DND-41 (cell line): ENCODE results near the gene SLC25A1.
"Not testable (repeated sequence)": the region's sequence is repeated elsewhere in the genome, so short reads cannot be mapped to it uniquely, and the experiment has no call there.

Experiments
- ATAC-seq: fragments of 200-7000 bp; cut with Tn5 transposase; 3 replicates; pipeline ENCODE4 v1.9.1; 2021; ENCODE audit warnings: low read depth; ENCODE audit not compliant: insufficient read depth
- DNase-seq: peaks from one replicate; pipeline ENCODE4 v3.0.0-alpha.2; 2020
- H2AFZ ChIP-seq: 2 replicates; pipeline ENCODE4 v1.6.0; 2012; ENCODE audit warnings: low read depth, low read length
- H3K27ac ChIP-seq: 2 replicates; pipeline ENCODE4 v1.5.1; 2012; ENCODE audit warnings: low read length, inconsistent platforms
- H3K27me3 ChIP-seq: fragments of 200-600 bp; sonication (generic); 2 replicates; pipeline ENCODE4 v1.6.0; 2012; ENCODE audit warnings: low read length, mild to moderate bottlenecking, inconsistent platforms; ENCODE audit not compliant: insufficient read depth, poor library complexity
- H3K36me3 ChIP-seq: 2 replicates; pipeline ENCODE4 v1.5.1; 2012; ENCODE audit warnings: low read length, inconsistent platforms; ENCODE audit not compliant: insufficient read depth
- H3K4me1 ChIP-seq: 2 replicates; pipeline ENCODE4 v1.5.1; 2012; ENCODE audit warnings: mild to moderate bottlenecking, low read length; ENCODE audit not compliant: insufficient read depth
- H3K4me2 ChIP-seq: 2 replicates; pipeline ENCODE4 v1.6.0; 2012; ENCODE audit warnings: mild to moderate bottlenecking, moderate library complexity, low read length, inconsistent platforms; ENCODE audit not compliant: insufficient read depth
- H3K4me3 ChIP-seq, 2 experiments: fragments of 200-600 bp in 1 of 2; shearing (Covaris generic) in 1 of 2; 2 replicates each; pipeline ENCODE4 v1.5.1; 2012 to 2016; ENCODE audit warnings: inconsistent platforms in 2 of 2, low read length in 2 of 2, mild to moderate bottlenecking in 2 of 2, low read depth in 1 of 2, moderate library complexity in 1 of 2
- H3K79me2 ChIP-seq: 2 replicates; pipeline ENCODE4 v1.6.0; 2012; ENCODE audit warnings: low read length, inconsistent platforms; ENCODE audit not compliant: insufficient read depth
- H3K9ac ChIP-seq: 2 replicates; pipeline ENCODE4 v1.6.0; 2012; ENCODE audit warnings: low read depth, mild to moderate bottlenecking, inconsistent platforms, low read length, moderate library complexity
- H3K9me3 ChIP-seq: 2 replicates; pipeline ENCODE4 v1.5.1; 2012; ENCODE audit warnings: low read length, moderate library complexity, mild to moderate bottlenecking, inconsistent platforms; ENCODE audit not compliant: insufficient read depth, severe bottlenecking
- H4K20me1 ChIP-seq: 2 replicates; pipeline ENCODE4 v1.6.0; 2012; ENCODE audit warnings: low read length; ENCODE audit not compliant: insufficient read depth
- CTCF ChIP-seq: IDR thresholded peaks from 2 replicates; pipeline ENCODE4 v1.5.1; 2012; ENCODE audit warnings: borderline replicate concordance, low read length, moderate library complexity, mild to moderate bottlenecking; ENCODE audit not compliant: poor library complexity, severe bottlenecking; ENCODE audit errors: extremely low read depth
- EZH2 ChIP-seq: IDR thresholded peaks from 3 replicates; pipeline ENCODE4 v1.6.1; 2012; ENCODE audit warnings: borderline replicate concordance, low read depth, mild to moderate bottlenecking, moderate library complexity, low read length, inconsistent platforms; ENCODE audit not compliant: severe bottlenecking

SLC25A1 gene

DNA sequence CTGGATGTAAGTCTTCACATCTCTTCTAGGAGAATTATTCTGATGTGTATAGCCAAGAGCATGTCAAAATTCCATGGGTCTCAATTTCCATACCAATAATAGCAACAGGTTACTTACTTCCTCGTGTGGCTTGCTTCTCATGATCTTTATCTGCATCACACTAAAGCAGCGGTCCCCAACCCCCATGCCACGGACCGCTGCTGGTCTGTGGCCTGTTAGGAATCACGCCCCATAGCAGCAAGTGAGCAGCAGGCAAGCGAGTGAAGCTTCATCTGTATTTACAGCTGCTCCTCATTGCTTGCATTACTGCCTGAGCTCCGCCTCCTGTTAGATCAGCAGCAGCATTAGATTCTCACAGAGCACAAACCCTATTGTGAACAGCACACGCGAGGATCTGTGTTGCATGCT, 28.9 kb upstream of the SLC25A1 start:
- no peaks in the 10 kb centered on the region for H3K27me3 ChIP-seq

DNA sequence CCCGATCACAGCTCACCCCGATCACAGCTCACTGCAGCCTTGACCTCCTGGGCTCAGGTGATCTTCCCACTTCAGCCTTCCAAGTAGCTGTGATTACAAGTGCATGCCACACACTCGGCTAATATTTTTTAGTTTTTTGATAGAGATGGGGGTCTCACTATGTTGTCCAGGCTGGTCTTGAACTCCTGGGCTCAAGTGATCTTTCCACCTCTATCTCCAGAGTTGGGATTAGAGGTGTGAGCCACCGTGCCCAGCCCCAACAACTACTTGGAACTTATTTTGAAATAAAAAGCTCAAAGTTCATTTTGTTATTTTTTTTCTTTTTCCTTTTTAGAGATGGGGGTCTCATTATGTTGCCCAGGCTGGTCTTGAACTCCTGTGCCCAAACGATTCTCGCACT, 27.8 kb upstream of the SLC25A1 start:
- no peak for ATAC-seq
- H3K27ac ChIP-seq = no peak overlapping the region
- H3K27me3 ChIP-seq = no peaks in the 10 kb centered on the region
- no peaks in the 10 kb centered on the region for H3K9me3 ChIP-seq
- H3K9ac ChIP-seq = no peak overlapping the region
- no peak for TF ChIP-seq CTCF
- TF ChIP-seq EZH2 = no peak
- DNase-seq = no peak
- no peaks in the 10 kb centered on the region for H4K20me1 ChIP-seq
- no peaks in the 10 kb centered on the region for H3K4me1 ChIP-seq
- H3K79me2 ChIP-seq = no peaks in the 10 kb centered on the region
- no peak overlapping the region for H2AFZ ChIP-seq
- H3K4me3 ChIP-seq = no peak overlapping the region
- no peak overlapping the region for H3K4me2 ChIP-seq
- H3K36me3 ChIP-seq = peaks cover 5% of the 10 kb centered on the region; the same call in 1 of the 2 replicates

More for the DNA sequence above, 28.9 kb upstream of the SLC25A1 start:
- H3K79me2 ChIP-seq = no peaks in the 10 kb centered on the region
- no peak for DNase-seq
- H2AFZ ChIP-seq = no peak overlapping the region
- no peak overlapping the region for H3K9ac ChIP-seq
- no peak for TF ChIP-seq CTCF
- no peak for TF ChIP-seq EZH2
- peaks cover 5% of the 10 kb centered on the region; the same call in 1 of the 2 replicates for H3K36me3 ChIP-seq
- no peak overlapping the region for H3K4me3 ChIP-seq
- H3K9me3 ChIP-seq = no peaks in the 10 kb centered on the region
- H3K4me1 ChIP-seq = no peaks in the 10 kb centered on the region
- H3K4me2 ChIP-seq = no peak overlapping the region
- H4K20me1 ChIP-seq = no peaks in the 10 kb centered on the region
- ATAC-seq = no peak
- H3K27ac ChIP-seq = no peak overlapping the region

- Histone ChIP-seq H3K4me2 (no peak overlapping the region), H3K27ac (no peak overlapping the region), H3K9ac (no peak overlapping the region), H2AFZ (no peak overlapping the region), H4K20me1 (no peaks in the 10 kb centered on the region), H3K27me3 (no peaks in the 10 kb centered on the region), H3K79me2 (no peaks in the 10 kb centered on the region), H3K9me3 (no peaks in the 10 kb centered on the region), H3K36me3 (no peaks in the 10 kb centered on the region), H3K4me3 (no peak overlapping the region), H3K4me1 (no peaks in the 10 kb centered on the region)
- no peak for DNase-seq
- TF ChIP-seq EZH2 (no peak), CTCF (no peak)
- ATAC-seq = no peak
Measured at GRCh38 chr22:19204640-19205039, 26.1 kb upstream of the SLC25A1 start.

DNA sequence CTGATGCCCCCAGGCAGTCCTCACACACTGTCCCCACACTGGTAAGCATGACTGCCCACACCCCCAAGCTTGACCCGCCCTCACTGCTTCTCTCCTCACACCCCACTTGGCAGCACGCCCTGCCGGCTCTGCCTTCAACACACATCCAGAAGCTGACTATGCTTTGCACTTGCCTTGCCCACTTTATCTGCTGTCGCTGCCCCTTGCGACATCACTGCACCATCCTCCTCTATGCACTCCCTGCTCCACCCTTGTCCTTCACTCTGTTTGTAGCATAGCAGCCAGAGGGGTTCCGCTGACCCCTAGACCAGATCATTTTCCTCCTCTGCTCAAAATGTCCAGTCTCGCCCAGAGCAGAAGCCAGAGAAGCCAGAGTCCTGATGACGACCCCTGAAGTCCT, 25.3 kb upstream of the SLC25A1 start:
- ATAC-seq (no peak), DNase-seq (no peak)
- no peak overlapping the region for H3K27ac ChIP-seq
- H3K79me2 ChIP-seq = no peaks in the 10 kb centered on the region
- H4K20me1 ChIP-seq = no peaks in the 10 kb centered on the region
- no peak overlapping the region for H2AFZ ChIP-seq
- H3K36me3 ChIP-seq = no peaks in the 10 kb centered on the region
- no peak overlapping the region for H3K9ac ChIP-seq
- no peaks in the 10 kb centered on the region for H3K9me3 ChIP-seq
- H3K4me1 ChIP-seq = no peaks in the 10 kb centered on the region
- H3K27me3 ChIP-seq = no peaks in the 10 kb centered on the region
- no peak overlapping the region for H3K4me2 ChIP-seq
- no peak overlapping the region for H3K4me3 ChIP-seq
- TF ChIP-seq EZH2 (no peak), CTCF (no peak)

DNA sequence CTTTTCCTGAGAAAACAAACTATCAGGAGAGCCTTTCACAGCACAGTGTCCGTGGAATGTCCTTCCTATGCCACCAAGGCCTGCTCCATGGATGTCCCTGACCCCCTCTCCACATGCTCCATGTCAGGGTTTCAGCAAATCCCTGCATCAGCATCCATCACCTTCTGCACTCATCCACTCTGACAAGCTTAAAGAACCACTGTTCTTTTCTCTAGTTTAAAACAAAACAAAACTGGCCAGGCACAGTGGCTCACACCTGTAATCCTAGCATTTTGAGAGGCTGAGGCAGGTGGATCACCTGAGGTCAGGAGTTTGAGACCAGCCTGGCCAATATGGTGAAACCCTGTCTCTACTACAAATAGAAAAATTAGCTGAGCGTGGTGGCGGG, 24.3 kb upstream of the SLC25A1 start:
- H3K4me2 ChIP-seq, H3K9me3 ChIP-seq, H3K79me2 ChIP-seq, H3K27ac ChIP-seq, ATAC-seq, DNase-seq, H3K27me3 ChIP-seq, H2AFZ ChIP-seq, H4K20me1 ChIP-seq, H3K9ac ChIP-seq, H3K36me3 ChIP-seq, H3K4me3 ChIP-seq, H3K4me1 ChIP-seq: not testable (repeated sequence)
